Mesenchymal stem cell (in vitro differentiated cells and primary cell): ENCODE data around the gene FYB2.

ENCODE experiments used
- DNase-seq: peaks from one replicate; pipeline ENCODE4 v3.0.0-alpha.2; 2013
- H2AFZ ChIP-seq: one replicate; pipeline ENCODE4 v1.6.1; 2013; ENCODE audit warnings: low read depth, mild to moderate bottlenecking, control low read depth, inconsistent platforms, low read length, moderate library complexity
- H2AK5ac ChIP-seq: 2 replicates; pipeline ENCODE4 v1.6.1; 2013; ENCODE audit warnings: low read length, moderate library complexity, mild to moderate bottlenecking, inconsistent platforms; ENCODE audit not compliant: severe bottlenecking
- H2BK120ac ChIP-seq: one replicate; pipeline ENCODE4 v1.6.1; 2013; ENCODE audit warnings: low read depth, mild to moderate bottlenecking, inconsistent platforms, low read length, moderate library complexity
- H2BK12ac ChIP-seq, 2 experiments: one replicate each; pipeline ENCODE4 v1.6.1; 2013; ENCODE audit warnings: inconsistent platforms in 2 of 2, low read length in 2 of 2, mild to moderate bottlenecking in 2 of 2, moderate library complexity in 2 of 2, control low read depth in 1 of 2
- H2BK15ac ChIP-seq: one replicate; pipeline ENCODE4 v1.6.1; 2013; ENCODE audit warnings: mild to moderate bottlenecking, low read depth, inconsistent platforms; ENCODE audit not compliant: poor library complexity, severe bottlenecking
- H2BK5ac ChIP-seq: 2 replicates; pipeline ENCODE4 v1.6.1; 2013; ENCODE audit warnings: low read depth, mild to moderate bottlenecking, low read length, control low read depth, inconsistent platforms; ENCODE audit not compliant: poor library complexity, severe bottlenecking
- H3K14ac ChIP-seq, 2 experiments: one replicate each; pipeline ENCODE4 v1.6.1; 2013; ENCODE audit warnings: inconsistent platforms in 2 of 2, low read length in 2 of 2, control low read depth in 1 of 2, mild to moderate bottlenecking in 1 of 2, moderate library complexity in 1 of 2
- H3K18ac ChIP-seq, 2 experiments: one replicate each; pipeline ENCODE4 v1.6.1; 2013; ENCODE audit warnings: inconsistent platforms in 2 of 2, low read length in 2 of 2, control low read depth in 1 of 2, low read depth in 1 of 2, mild to moderate bottlenecking in 1 of 2
- H3K23ac ChIP-seq, 2 experiments: one replicate each; pipeline ENCODE4 v1.6.1; 2013; ENCODE audit warnings: inconsistent platforms in 2 of 2, low read length in 2 of 2, mild to moderate bottlenecking in 2 of 2, moderate library complexity in 2 of 2, control low read depth in 1 of 2
- H3K27ac ChIP-seq: 2 replicates; pipeline ENCODE4 v1.5.1; 2013; ENCODE audit warnings: mild to moderate bottlenecking, moderate library complexity, low read length, control low read depth, inconsistent platforms; ENCODE audit not compliant: poor library complexity, severe bottlenecking
- H3K27me3 ChIP-seq, 2 experiments: 2 replicates each; pipeline versions ENCODE4 v1.6.1 to v1.7.0; 2013; ENCODE audit warnings: low read length in 2 of 2, mild to moderate bottlenecking in 2 of 2, moderate library complexity in 2 of 2, control low read depth in 1 of 2, inconsistent platforms in 1 of 2; ENCODE audit not compliant: control insufficient read depth in 1 of 2, insufficient read depth in 1 of 2
- H3K36me3 ChIP-seq, 2 experiments: 2 replicates each; pipeline versions ENCODE4 v1.6.1 to v1.7.0; 2013; ENCODE audit warnings: low read length in 2 of 2, control low read depth in 1 of 2, inconsistent platforms in 1 of 2, low read depth in 1 of 2, mild to moderate bottlenecking in 1 of 2; ENCODE audit not compliant: insufficient read depth in 2 of 2, control insufficient read depth in 1 of 2
- H3K4ac ChIP-seq, 2 experiments: one replicate each; pipeline ENCODE4 v1.6.1; 2013; ENCODE audit warnings: inconsistent platforms in 2 of 2, low read length in 2 of 2, mild to moderate bottlenecking in 2 of 2, moderate library complexity in 2 of 2, control low read depth in 1 of 2, low read depth in 1 of 2
- H3K4me1 ChIP-seq: 2 replicates; pipeline ENCODE4 v1.6.1; 2013; ENCODE audit warnings: low read depth, low read length, control low read depth; ENCODE audit not compliant: control insufficient read depth, insufficient read depth
- H3K4me2 ChIP-seq: 2 replicates; pipeline ENCODE4 v1.6.1; 2013; ENCODE audit warnings: low read length, mild to moderate bottlenecking, inconsistent platforms; ENCODE audit not compliant: poor library complexity, severe bottlenecking
- H3K4me3 ChIP-seq, 2 experiments: 2 replicates each; pipeline versions ENCODE4 v1.5.1 to v1.7.0; 2013; ENCODE audit warnings: low read length in 2 of 2, mild to moderate bottlenecking in 2 of 2, control low read depth in 1 of 2, low read depth in 1 of 2; ENCODE audit not compliant: insufficient read depth in 1 of 2
- H3K79me1 ChIP-seq: replicated peaks from 2 replicates; pipeline ENCODE4 v1.6.1; 2013; ENCODE audit warnings: mild to moderate bottlenecking, control low read depth, low read length, inconsistent platforms; ENCODE audit not compliant: poor library complexity, severe bottlenecking
- H3K9ac ChIP-seq: 2 replicates; pipeline ENCODE4 v1.7.0; 2013; ENCODE audit warnings: mild to moderate bottlenecking, low read length, moderate library complexity
- H3K9me3 ChIP-seq: 2 replicates; pipeline ENCODE4 v1.7.0; 2013; ENCODE audit warnings: mild to moderate bottlenecking, low read length; ENCODE audit not compliant: control insufficient read depth
- H4K8ac ChIP-seq: one replicate; pipeline ENCODE4 v1.6.1; 2013; ENCODE audit warnings: inconsistent platforms, mild to moderate bottlenecking, low read length, moderate library complexity
- H4K91ac ChIP-seq: one replicate; pipeline ENCODE4 v1.6.1; 2013; ENCODE audit warnings: mild to moderate bottlenecking, low read length, inconsistent platforms
- WGBS: methylation state at CpG from one replicate; pipeline ENCODE4 v1.1.7; 2013; ENCODE audit warnings: mixed read lengths; 5-methylcytosine and 5-hydroxymethylcytosine counted together

Gene FYB2

DNA sequence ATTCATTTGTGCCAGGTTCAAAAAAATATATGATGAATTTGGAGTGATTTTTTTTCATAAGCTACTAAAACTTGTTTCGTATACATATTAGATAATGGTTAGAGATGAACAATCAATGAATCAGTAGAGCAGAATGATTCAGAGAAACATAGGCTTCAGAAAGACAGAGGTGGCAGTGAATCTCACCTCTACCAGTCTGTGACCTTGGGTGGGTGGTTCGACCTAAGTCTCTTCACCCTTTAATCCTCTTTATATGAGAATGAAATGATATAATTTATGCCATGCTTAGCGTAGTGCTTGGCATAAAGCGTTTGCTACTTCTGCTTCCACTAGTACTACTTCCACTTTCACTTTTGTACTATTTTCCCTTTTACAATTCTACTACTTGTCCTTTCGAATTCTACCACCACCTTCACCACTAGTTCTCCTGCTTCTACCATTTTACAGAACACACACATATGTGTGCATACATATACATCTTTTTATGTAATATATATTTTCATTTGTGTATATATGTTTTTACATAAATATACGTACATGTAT is 45.1 kb downstream of the FYB2 start:
- Histone ChIP-seq H2BK120ac (no peak overlapping the region), H4K91ac (no peak overlapping the region), H2BK12ac (no peak overlapping the region), H3K14ac (no peak overlapping the region), H3K9me3 (no peaks in the 10 kb centered on the region), H3K27ac (no peak overlapping the region), H3K4me2 (no peak overlapping the region), H3K18ac (no peak overlapping the region), H3K4me1 (no peaks in the 10 kb centered on the region), H2AK5ac (no peak overlapping the region), H3K27me3 (no peaks in the 10 kb centered on the region), H3K4me3 (peak overlapping the region in 1 of 2 experiments; percentile 56), H3K23ac (no peak overlapping the region), H3K36me3 (no peaks in the 10 kb centered on the region), H3K4ac (no peak overlapping the region), H2BK15ac (no peak overlapping the region), H2BK5ac (no peak overlapping the region), H2AFZ (no peak overlapping the region), H4K8ac (no peak overlapping the region), H3K9ac (no peak overlapping the region), H3K79me1 (no peaks in the 10 kb centered on the region)
- DNase-seq, result no peak
- 89% methylated on average over 4 of the region's 6 CpGs for WGBS

DNA sequence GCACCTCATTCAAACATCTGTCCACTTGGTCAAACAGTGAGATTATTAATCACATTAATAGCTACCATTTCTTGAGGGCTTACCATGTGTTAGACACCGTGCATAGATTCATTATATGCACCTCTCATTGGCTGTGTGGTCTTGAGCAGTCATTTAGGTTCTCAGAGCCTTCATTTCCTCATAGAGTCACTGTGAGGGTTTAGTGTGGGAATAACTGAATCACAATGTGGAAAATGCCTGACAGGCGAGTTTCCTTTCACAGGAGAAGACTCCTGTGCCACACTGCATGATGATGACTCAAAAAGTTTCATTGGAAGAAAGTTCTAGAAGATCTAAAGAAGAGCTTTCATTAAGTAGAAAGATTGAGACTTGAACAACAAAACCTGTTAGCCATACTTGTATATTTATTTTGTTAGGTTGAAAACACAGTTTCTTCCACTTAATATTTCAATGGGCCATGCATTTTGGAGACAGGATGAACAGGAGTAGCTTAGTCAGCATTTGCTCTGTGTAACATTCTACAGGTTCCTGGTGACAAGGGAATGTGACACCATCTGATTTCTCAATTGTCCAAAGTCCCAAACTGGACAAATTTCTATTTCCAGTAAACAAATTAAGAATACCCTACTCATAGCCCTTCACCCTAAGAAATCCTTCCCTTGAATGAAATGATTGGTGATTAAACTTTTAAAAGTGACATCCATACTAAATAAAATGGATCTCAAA is 45.7 kb downstream of the FYB2 start:
- H3K4me1 ChIP-seq, result no peaks in the 10 kb centered on the region
- WGBS, result 92% methylated on average over 2 of the region's 2 CpGs
- no peak overlapping the region for H4K8ac ChIP-seq
- H3K9ac ChIP-seq, result no peak overlapping the region
- no peak overlapping the region for H2BK15ac ChIP-seq
- no peak overlapping the region for H2AK5ac ChIP-seq
- no peak overlapping the region for H3K18ac ChIP-seq
- H3K23ac ChIP-seq, result no peak overlapping the region
- no peak for DNase-seq
- H2AFZ ChIP-seq, result no peak overlapping the region
- no peaks in the 10 kb centered on the region for H3K27me3 ChIP-seq
- no peak overlapping the region for H2BK12ac ChIP-seq
- no peak overlapping the region for H2BK120ac ChIP-seq
- no peaks in the 10 kb centered on the region for H3K9me3 ChIP-seq
- H3K4ac ChIP-seq, result no peak overlapping the region
- H3K27ac ChIP-seq, result no peak overlapping the region
- H4K91ac ChIP-seq, result no peak overlapping the region
- H3K14ac ChIP-seq, result no peak overlapping the region
- H3K36me3 ChIP-seq, result no peaks in the 10 kb centered on the region
- no peak overlapping the region for H3K4me3 ChIP-seq
- H3K79me1 ChIP-seq, result no peaks in the 10 kb centered on the region
- H3K4me2 ChIP-seq, result no peak overlapping the region
- H2BK5ac ChIP-seq, result no peak overlapping the region

DNA sequence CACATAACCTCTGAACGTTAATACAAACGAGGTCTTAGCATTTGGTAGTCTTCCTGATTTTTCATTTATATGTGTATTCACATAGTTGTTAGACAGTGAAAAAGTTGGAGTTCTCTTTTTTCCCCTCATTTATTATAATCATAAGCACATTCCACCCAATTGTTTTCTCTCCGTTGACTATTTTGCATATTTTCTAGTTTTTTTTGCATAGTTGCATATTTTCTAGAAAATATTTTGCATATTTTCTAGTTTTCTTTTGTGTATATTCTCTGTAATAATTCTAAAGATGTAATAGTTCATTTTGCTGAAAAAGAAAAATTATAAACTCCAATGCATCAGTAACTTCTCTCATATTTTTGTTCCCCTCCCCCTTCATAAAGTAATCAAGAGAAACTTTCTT is 47.5 kb downstream of the FYB2 start:
- H3K23ac ChIP-seq, result no peak overlapping the region
- H3K36me3 ChIP-seq, result no peaks in the 10 kb centered on the region
- no peak overlapping the region for H4K8ac ChIP-seq
- H2BK15ac ChIP-seq, result no peak overlapping the region
- no peak overlapping the region for H2AK5ac ChIP-seq
- no peaks in the 10 kb centered on the region for H3K9me3 ChIP-seq
- H3K14ac ChIP-seq, result no peak overlapping the region
- no peaks in the 10 kb centered on the region for H3K27me3 ChIP-seq
- H3K79me1 ChIP-seq, result no peaks in the 10 kb centered on the region
- H2AFZ ChIP-seq, result no peak overlapping the region
- no peak overlapping the region for H3K4me3 ChIP-seq
- H3K27ac ChIP-seq, result no peak overlapping the region
- no peak for DNase-seq
- H2BK120ac ChIP-seq, result no peak overlapping the region
- H4K91ac ChIP-seq, result no peak overlapping the region
- no peak overlapping the region for H3K18ac ChIP-seq
- no CpG with 5 or more reads among the region's 3 CpGs for WGBS
- no peak overlapping the region for H2BK12ac ChIP-seq
- no peaks in the 10 kb centered on the region for H3K4me1 ChIP-seq
- no peak overlapping the region for H3K4me2 ChIP-seq
- no peak overlapping the region for H3K4ac ChIP-seq
- H3K9ac ChIP-seq, result no peak overlapping the region
- H2BK5ac ChIP-seq, result no peak overlapping the region

DNA sequence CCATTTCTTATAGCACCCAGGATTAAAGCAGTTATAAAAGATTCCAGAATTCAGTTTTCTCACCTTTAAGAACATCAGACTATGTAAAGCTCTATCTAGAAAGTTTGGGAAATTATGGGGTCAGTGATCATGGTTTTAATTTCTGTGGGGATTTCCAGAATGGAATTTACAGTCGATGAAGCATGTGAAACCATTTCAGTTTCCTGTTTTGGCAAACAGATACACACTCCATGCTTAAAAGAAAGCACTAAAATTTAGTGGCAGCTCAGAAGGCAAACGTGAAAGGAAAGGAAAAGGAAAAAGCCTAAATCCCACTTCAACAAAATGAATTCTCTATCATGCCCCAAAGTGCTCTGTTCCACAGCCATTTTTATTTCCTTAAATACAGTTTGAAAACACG is 60.4 kb downstream of the FYB2 start:
- H2AK5ac ChIP-seq, result no peak overlapping the region
- no peak overlapping the region for H2BK120ac ChIP-seq
- H3K27ac ChIP-seq, result peak overlapping the region; percentile 23
- no peak overlapping the region for H2BK5ac ChIP-seq
- H3K9ac ChIP-seq, result no peak overlapping the region
- no peak overlapping the region for H4K91ac ChIP-seq
- no peak for DNase-seq
- H3K79me1 ChIP-seq, result no peaks in the 10 kb centered on the region
- H3K9me3 ChIP-seq, result no peaks in the 10 kb centered on the region
- H3K4me1 ChIP-seq, result peaks cover 2% of the 10 kb centered on the region
- no peak overlapping the region for H3K23ac ChIP-seq
- 58% methylated on average over 2 of the region's 3 CpGs for WGBS
- no peak overlapping the region for H3K4ac ChIP-seq
- no peak overlapping the region for H3K18ac ChIP-seq
- H4K8ac ChIP-seq, result no peak overlapping the region
- H3K36me3 ChIP-seq, result no peaks in the 10 kb centered on the region
- peaks cover 0 to 6% of the 10 kb centered on the region in 2 experiments for H3K27me3 ChIP-seq
- H2BK15ac ChIP-seq, result no peak overlapping the region
- no peak overlapping the region for H2BK12ac ChIP-seq
- H3K4me3 ChIP-seq, result no peak overlapping the region
- H3K4me2 ChIP-seq, result no peak overlapping the region
- no peak overlapping the region for H3K14ac ChIP-seq
- no peak overlapping the region for H2AFZ ChIP-seq
